Tibial nerve (tissue), 4 donors: ENCODE measurements around the gene ANXA2. TPM values are rescaled to one million over a fixed set of nuclear protein-coding genes. Genes with fewer than 3 reads are reported as not detected.
"Not testable (repeated sequence)": the region's sequence is repeated elsewhere in the genome, so short reads cannot be mapped to it uniquely, and the experiment has no call there.

ENCODE experiments used
- DNase-seq, 2 donors: peaks; one replicate each; pipeline ENCODE4 v3.0.0-alpha.2; 2019; ENCODE audit warnings: low spot score in 2 of 2
- H3K27ac ChIP-seq, 4 donors: fragments of 200-600 bp; sonication (generic) in 3 of 4; one replicate each; pipeline ENCODE4 v1.5.1; 2017 to 2019; ENCODE audit warnings: mild to moderate bottlenecking in 1 of 4
- H3K27me3 ChIP-seq, 2 donors: fragments of 200-600 bp; sonication (generic) in 1 of 2; one replicate each; pipeline versions ENCODE4 v1.5.1 to v1.6.0; 2017 to 2019
- H3K36me3 ChIP-seq, 3 donors: fragments of 200-600 bp; sonication (generic); one replicate each; pipeline ENCODE4 v1.5.1; 2018 to 2019
- H3K4me1 ChIP-seq, 4 donors: fragments of 200-600 bp; sonication (generic) in 3 of 4; one replicate each; pipeline ENCODE4 v1.5.1; 2017 to 2019
- H3K4me3 ChIP-seq, 4 donors: fragments of 200-600 bp; sonication (generic) in 3 of 4; one replicate each; pipeline ENCODE4 v1.5.1; 2017 to 2019; ENCODE audit warnings: mild to moderate bottlenecking in 1 of 4, moderate library complexity in 1 of 4
- H3K9me3 ChIP-seq, 4 donors: fragments of 200-600 bp; sonication (generic) in 3 of 4; one replicate each; pipeline ENCODE4 v1.5.1; 2017 to 2019
- EP300 ChIP-seq, 2 donors: sonication (generic); formaldehyde crosslinking; IDR thresholded peaks; one replicate each; pipeline ENCODE4 v1.6.1; 2017; ENCODE audit warnings: antibody characterized with exemption in 2 of 2, mild to moderate bottlenecking in 1 of 2
- POLR2A ChIP-seq, 2 donors: fragments of 450-650 bp; IDR thresholded peaks; one replicate each; pipeline ENCODE4 v1.6.1; 2017; ENCODE audit warnings: antibody characterized with exemption in 2 of 2, mild to moderate bottlenecking in 2 of 2, moderate library complexity in 2 of 2
- WGBS, 2 donors: methylation state at CpG; one replicate each; pipeline ENCODE4 v1.1.5; 2018; 5-methylcytosine and 5-hydroxymethylcytosine counted together
- total RNA-seq, 4 donors: library from RNA; depleted of rRNA; stranded (reverse); fragments of >200 nt; gene quantifications; one replicate each; pipeline ENCODE4 v1.1.0, GENCODE V29; 2016
- TF ChIP-seq, protein P1 (sequence below), 5 experiments: fragments of 200-600 bp in 3 of 5; fragments of 450-650 bp in 2 of 5; sonication (generic) in 3 of 5; IDR thresholded peaks; one replicate each; pipeline ENCODE4 v1.5.1; 2016 to 2019; ENCODE audit warnings: antibody characterized with exemption in 5 of 5, mild to moderate bottlenecking in 3 of 5, moderate library complexity in 2 of 5

The ANXA2 gene
- total RNA-seq, 4 donors from 2014 or later, result 747 to 1,181 (median 1,009) TPM

GRCh38 chr15:60411774-60412425 lies 14.1 kb upstream of the ANXA2 start:
- no peak overlapping the region for H3K4me3 ChIP-seq
- peaks cover 0 to 7% (median 0%) of the 10 kb centered on the region in 3 donors for H3K36me3 ChIP-seq
- H3K4me1 ChIP-seq, result peaks cover 0 to 35% (median 8%) of the 10 kb centered on the region in 4 donors
- 93 to 95% methylated on average over 9 of the region's 9 CpGs for WGBS, 2 donors
- no peak for DNase-seq
- TF ChIP-seq, protein P1, sequence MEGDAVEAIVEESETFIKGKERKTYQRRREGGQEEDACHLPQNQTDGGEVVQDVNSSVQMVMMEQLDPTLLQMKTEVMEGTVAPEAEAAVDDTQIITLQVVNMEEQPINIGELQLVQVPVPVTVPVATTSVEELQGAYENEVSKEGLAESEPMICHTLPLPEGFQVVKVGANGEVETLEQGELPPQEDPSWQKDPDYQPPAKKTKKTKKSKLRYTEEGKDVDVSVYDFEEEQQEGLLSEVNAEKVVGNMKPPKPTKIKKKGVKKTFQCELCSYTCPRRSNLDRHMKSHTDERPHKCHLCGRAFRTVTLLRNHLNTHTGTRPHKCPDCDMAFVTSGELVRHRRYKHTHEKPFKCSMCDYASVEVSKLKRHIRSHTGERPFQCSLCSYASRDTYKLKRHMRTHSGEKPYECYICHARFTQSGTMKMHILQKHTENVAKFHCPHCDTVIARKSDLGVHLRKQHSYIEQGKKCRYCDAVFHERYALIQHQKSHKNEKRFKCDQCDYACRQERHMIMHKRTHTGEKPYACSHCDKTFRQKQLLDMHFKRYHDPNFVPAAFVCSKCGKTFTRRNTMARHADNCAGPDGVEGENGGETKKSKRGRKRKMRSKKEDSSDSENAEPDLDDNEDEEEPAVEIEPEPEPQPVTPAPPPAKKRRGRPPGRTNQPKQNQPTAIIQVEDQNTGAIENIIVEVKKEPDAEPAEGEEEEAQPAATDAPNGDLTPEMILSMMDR (IDR thresholded peaks at IDR 0.05), result no peak
- no peak for TF ChIP-seq POLR2A (IDR thresholded peaks at IDR 0.05)
- TF ChIP-seq EP300 (IDR thresholded peaks at IDR 0.05), result no peak
- no peak overlapping the region for H3K27ac ChIP-seq
- H3K27me3 ChIP-seq, result no peaks in the 10 kb centered on the region
- H3K9me3 ChIP-seq, result no peaks in the 10 kb centered on the region

GRCh38 chr15:60410350-60410749 lies 12.6 kb upstream of the ANXA2 start:
- peaks cover 0 to 45% (median 10%) of the 10 kb centered on the region in 4 donors for H3K4me1 ChIP-seq
- not testable (repeated sequence) for H3K27ac ChIP-seq, H3K36me3 ChIP-seq, DNase-seq, H3K27me3 ChIP-seq, H3K4me3 ChIP-seq, H3K9me3 ChIP-seq
- 94% methylated on average over 9 of the region's 9 CpGs for WGBS, 2 donors

DNA sequence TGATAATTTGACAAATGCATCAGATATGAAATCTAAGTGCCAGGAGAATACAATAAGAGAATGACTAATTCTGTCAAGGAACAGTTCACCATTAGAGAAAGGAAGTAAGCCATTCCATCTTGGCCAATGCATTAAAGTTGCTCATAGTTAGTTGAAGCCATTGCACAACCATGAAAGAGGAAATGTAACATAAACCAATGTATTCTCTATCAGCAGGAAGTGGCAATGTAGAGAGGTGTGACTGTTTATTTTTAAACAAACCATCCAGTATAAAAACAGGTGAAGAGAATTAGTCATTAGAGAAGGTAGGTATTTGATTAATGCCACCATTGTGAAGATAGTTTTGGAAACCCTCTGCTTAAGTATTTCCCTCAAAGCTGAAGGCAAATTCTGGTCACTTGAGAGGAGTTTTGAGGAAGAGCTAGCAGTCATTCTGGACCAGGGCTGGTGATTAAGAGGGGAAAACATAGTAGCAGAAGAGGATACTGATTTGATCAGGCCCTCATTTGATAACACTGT lies 10.7 kb upstream of the ANXA2 start:
- Histone ChIP-seq H3K36me3 (no peaks in the 10 kb centered on the region), H3K27ac (peak overlapping the region in 2 of 4 donors; percentile 22 to 77), H3K4me3 (no peak overlapping the region), H3K4me1 (peaks cover 0 to 35% (median 10%) of the 10 kb centered on the region in 4 donors), H3K9me3 (no peaks in the 10 kb centered on the region), H3K27me3 (no peaks in the 10 kb centered on the region)
- DNase-seq, result no peak
- TF ChIP-seq EP300 (IDR thresholded peaks at IDR 0.05) (peak in 1 of 2 donors; percentile 68), POLR2A (IDR thresholded peaks at IDR 0.05) (no peak)

DNA sequence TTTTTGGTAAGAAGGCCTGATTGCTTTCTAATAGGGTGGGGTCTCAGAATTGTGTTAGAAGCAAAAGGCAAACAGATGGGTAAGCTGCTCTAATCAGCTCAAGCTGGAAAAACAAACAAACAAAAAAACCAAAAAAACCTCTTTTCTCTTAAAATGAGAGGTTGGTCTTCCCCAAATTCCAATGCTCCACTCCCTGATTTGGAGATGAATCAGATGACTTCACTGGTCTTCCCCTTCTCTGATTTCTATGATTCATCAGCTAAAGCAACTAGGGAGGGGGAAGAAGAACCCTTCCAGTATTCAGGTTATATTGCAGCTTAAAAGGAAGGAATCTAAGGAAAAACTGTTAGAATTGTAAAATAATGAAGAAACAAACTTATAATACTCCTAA lies 9.6 kb upstream of the ANXA2 start:
- H3K9me3 ChIP-seq, result no peaks in the 10 kb centered on the region
- no peak overlapping the region for H3K4me3 ChIP-seq
- TF ChIP-seq, protein P1 (IDR thresholded peaks at IDR 0.05), result no peak
- no peak for TF ChIP-seq POLR2A (IDR thresholded peaks at IDR 0.05)
- TF ChIP-seq EP300 (IDR thresholded peaks at IDR 0.05), result no peak
- H3K27me3 ChIP-seq, result no peaks in the 10 kb centered on the region
- H3K27ac ChIP-seq, result peak overlapping the region in 2 of 4 donors; percentile 61 to 77
- DNase-seq, result no peak
- peaks cover 0 to 37% (median 16%) of the 10 kb centered on the region in 4 donors for H3K4me1 ChIP-seq
- H3K36me3 ChIP-seq, result no peaks in the 10 kb centered on the region

DNA sequence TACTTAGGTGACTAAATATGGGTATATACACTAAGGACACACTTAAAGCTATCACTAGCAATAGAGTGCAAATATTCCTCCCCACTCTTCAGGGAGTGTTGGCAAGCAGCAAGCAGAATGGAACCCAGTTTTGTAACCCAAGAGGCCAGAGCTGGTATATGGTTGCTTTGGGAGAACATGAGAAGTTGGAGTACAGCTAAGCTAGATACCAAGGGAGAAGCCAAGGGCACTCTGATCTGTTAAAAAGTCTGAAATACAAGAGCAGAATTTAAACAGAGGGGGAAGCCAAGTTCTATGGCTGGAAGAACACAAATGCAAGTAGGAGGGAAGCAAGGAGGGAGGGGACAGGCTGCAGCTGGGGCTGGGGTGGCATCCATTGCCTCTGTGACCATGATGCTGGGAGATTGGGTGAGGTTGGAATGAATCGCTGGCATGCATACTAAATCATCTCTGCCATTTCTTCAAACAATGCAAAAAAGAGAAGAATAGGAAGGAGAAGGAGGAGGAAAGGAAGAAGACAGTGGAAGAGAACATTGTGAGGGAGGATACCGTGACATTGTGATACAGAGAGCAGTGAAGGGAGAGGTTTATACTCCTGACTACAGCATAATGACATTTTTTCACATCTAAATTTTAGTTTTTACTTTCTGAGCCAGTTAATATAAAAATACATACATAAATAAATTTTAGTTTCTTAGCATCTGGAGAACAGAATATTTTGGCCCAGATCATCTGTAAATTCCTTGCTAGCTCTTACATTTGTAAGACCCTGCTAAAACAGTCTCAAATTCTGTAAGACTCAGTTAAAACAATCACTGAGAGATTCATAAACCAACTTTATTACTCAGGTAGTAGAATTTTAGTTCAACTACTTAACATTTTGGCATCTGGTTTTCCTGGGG lies 9.0 kb upstream of the ANXA2 start:
- Histone ChIP-seq H3K36me3 (no peaks in the 10 kb centered on the region), H3K9me3 (no peaks in the 10 kb centered on the region), H3K4me3 (no peak overlapping the region), H3K27me3 (no peaks in the 10 kb centered on the region), H3K27ac (peak overlapping the region in 2 of 4 donors; percentile 61 to 72), H3K4me1 (peaks cover 0 to 43% (median 21%) of the 10 kb centered on the region in 4 donors)
- DNase-seq, result no peak
- TF ChIP-seq, protein P1 (IDR thresholded peaks at IDR 0.05), result no peak
- TF ChIP-seq EP300 (IDR thresholded peaks at IDR 0.05) (no peak), POLR2A (IDR thresholded peaks at IDR 0.05) (no peak)
- 48% methylated on average over 2 of the region's 2 CpGs for WGBS, 2 donors

DNA sequence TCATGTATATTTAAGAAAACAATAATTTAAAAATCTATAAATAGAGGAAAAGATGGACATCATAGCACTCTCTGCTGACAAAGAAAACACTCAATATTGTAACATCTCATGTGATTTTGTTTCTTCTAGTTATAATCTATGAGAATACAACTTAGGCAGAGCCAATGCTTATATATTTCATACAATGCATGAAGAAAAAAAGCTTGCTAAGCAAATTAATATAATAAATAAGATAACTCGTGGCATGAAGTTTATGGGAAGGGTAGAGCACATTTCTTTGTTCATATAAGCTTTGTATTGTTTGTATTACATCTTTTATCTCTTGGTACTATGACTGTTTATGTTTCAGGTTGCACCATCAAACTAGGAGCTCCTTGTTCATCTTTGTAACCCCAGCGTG lies 7.6 kb upstream of the ANXA2 start:
- Histone ChIP-seq H3K9me3 (no peaks in the 10 kb centered on the region), H3K36me3 (no peaks in the 10 kb centered on the region), H3K27me3 (no peaks in the 10 kb centered on the region), H3K4me3 (no peak overlapping the region), H3K27ac (no peak overlapping the region), H3K4me1 (peaks cover 0 to 46% (median 22%) of the 10 kb centered on the region in 4 donors)
- TF ChIP-seq POLR2A (IDR thresholded peaks at IDR 0.05) (no peak), EP300 (IDR thresholded peaks at IDR 0.05) (no peak)
- TF ChIP-seq, protein P1 (IDR thresholded peaks at IDR 0.05), result no peak
- DNase-seq, result no peak
- 43 to 49% methylated on average over 2 of the region's 2 CpGs for WGBS, 2 donors

DNA sequence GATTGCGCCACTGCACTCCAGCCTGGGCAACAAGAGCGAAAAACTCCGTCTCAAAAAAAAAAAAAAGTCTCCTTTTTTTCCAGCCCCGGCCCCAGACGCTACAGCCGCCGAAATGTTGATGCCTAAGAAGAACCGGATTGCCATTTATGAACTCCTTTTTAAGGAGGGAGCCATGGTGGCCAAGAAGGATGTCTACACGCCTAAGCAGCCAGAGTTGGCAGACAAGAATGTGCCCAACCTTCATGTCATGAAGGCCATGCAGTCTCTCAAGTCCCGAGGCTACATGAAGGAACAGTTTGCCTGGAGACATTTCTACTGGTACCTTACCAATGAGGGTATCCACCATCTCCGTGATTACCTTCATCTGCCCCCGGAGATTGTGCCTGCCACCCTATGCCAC lies 6.6 kb upstream of the ANXA2 start:
- H3K36me3 ChIP-seq, H3K9me3 ChIP-seq, H3K27me3 ChIP-seq, H3K4me3 ChIP-seq, H3K27ac ChIP-seq, DNase-seq: not testable (repeated sequence)
- H3K4me1 ChIP-seq, result peaks cover 0 to 56% (median 22%) of the 10 kb centered on the region in 4 donors
- 95 to 98% methylated on average over 12 of the region's 12 CpGs for WGBS, 2 donors
